Medulla oblongata (tissue), 1 donor: Measurements from ENCODE around the gene ZFP57.
"Not testable (repeated sequence)": the region's sequence is repeated elsewhere in the genome, so short reads cannot be mapped to it uniquely, and the experiment has no call there.

Experiments
- DNase-seq: peaks from one replicate; pipeline ENCODE4 v3.0.0-alpha.2; 2015; ENCODE audit errors: extremely low spot score

Gene ZFP57

GRCh38 chr6:29696147-29697125, 15.5 kb upstream of the ZFP57 start:
- DNase-seq = peak; percentile 42

GRCh38 chr6:29694637-29695036, 13.7 kb upstream of the ZFP57 start:
- DNase-seq = no peak

- DNase-seq = no peak
These were observed 4.9 kb upstream of the ZFP57 start for GRCh38 chr6:29685718-29686326.

GRCh38 chr6:29681811-29682210, 859 bp upstream of the ZFP57 start:
- no peak for DNase-seq

GRCh38 chr6:29680416-29680815, 536 bp downstream of the ZFP57 start:
- no peak for DNase-seq

GRCh38 chr6:29679962-29680361, 990 bp downstream of the ZFP57 start:
- no peak for DNase-seq

- DNase-seq = no peak
These were observed 2.8 kb downstream of the ZFP57 start for GRCh38 chr6:29678114-29678513.

GRCh38 chr6:29676981-29677601, 3.9 kb downstream of the ZFP57 start:
- no peak for DNase-seq

- no peak for DNase-seq
These were observed 5.4 kb downstream of the ZFP57 start for GRCh38 chr6:29675561-29675960.

- DNase-seq = no peak
These were observed 6.9 kb downstream of the ZFP57 start for GRCh38 chr6:29674008-29674407.

- no peak for DNase-seq
These were observed 7.8 kb downstream of the ZFP57 start for GRCh38 chr6:29673161-29673560.

GRCh38 chr6:29672116-29672515, 8.8 kb downstream of the ZFP57 start:
- DNase-seq = not testable (repeated sequence)

GRCh38 chr6:29671026-29671425, 9.9 kb downstream of the ZFP57 start:
- DNase-seq = no peak

GRCh38 chr6:29667158-29667557, 13.8 kb downstream of the ZFP57 start:
- DNase-seq = no peak

GRCh38 chr6:29666826-29667130, 14.2 kb downstream of the ZFP57 start:
- no peak for DNase-seq

GRCh38 chr6:29665942-29666825, 14.8 kb downstream of the ZFP57 start:
- no peak for DNase-seq

- DNase-seq = no peak
These were observed 17.5 kb downstream of the ZFP57 start for GRCh38 chr6:29663300-29664042.

- DNase-seq = not testable (repeated sequence)
These were observed 19.3 kb downstream of the ZFP57 start for GRCh38 chr6:29661502-29662141.

GRCh38 chr6:29661071-29661470, 19.9 kb downstream of the ZFP57 start:
- DNase-seq = no peak

GRCh38 chr6:29656798-29657197, 24.2 kb downstream of the ZFP57 start, which contains the start of gene MOG:
MOG (plus strand) TSS chr6:29657092; CDS start chr6:29657210, 118 bp downstream.
- DNase-seq = peak; percentile 94
